Fibroblast of lung (primary cell): Measurements from ENCODE around the gene CREG1.

Experiments used
- EZH2 ChIP-seq: IDR thresholded peaks from 2 replicates; pipeline ENCODE4 v1.5.1; 2012; ENCODE audit warnings: low read length, control low read depth, mild to moderate bottlenecking; ENCODE audit errors: missing control alignments
- TF ChIP-seq, protein P1 (sequence below), 2 donors: IDR thresholded peaks in 1 of 2; conservative IDR thresholded peaks in 1 of 2; 1 replicate in 1 of 2; 2 replicates in 1 of 2; pipeline ENCODE4 v1.5.1; 2011 to 2012; ENCODE audit warnings: low read length in 2 of 2, control low read depth in 1 of 2, inconsistent platforms in 1 of 2, low read depth in 1 of 2, mild to moderate bottlenecking in 1 of 2

- no peak for TF ChIP-seq EZH2
- TF ChIP-seq, protein P1, sequence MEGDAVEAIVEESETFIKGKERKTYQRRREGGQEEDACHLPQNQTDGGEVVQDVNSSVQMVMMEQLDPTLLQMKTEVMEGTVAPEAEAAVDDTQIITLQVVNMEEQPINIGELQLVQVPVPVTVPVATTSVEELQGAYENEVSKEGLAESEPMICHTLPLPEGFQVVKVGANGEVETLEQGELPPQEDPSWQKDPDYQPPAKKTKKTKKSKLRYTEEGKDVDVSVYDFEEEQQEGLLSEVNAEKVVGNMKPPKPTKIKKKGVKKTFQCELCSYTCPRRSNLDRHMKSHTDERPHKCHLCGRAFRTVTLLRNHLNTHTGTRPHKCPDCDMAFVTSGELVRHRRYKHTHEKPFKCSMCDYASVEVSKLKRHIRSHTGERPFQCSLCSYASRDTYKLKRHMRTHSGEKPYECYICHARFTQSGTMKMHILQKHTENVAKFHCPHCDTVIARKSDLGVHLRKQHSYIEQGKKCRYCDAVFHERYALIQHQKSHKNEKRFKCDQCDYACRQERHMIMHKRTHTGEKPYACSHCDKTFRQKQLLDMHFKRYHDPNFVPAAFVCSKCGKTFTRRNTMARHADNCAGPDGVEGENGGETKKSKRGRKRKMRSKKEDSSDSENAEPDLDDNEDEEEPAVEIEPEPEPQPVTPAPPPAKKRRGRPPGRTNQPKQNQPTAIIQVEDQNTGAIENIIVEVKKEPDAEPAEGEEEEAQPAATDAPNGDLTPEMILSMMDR (conservative IDR thresholded peaks at IDR 0.05 in 1 of 2, IDR thresholded peaks at IDR 0.05 in 1 of 2; ENCODE audit: low read depth in 1 of 2, low read length in 2 of 2), result no peak
These were observed 642 bp upstream of the CREG1 start for GRCh38 chr1:167554028-167554779.
